Fibroblast of gingiva (primary cell): ENCODE results near the gene SERPINA1.

ENCODE experiments used
- DNase-seq: peaks from one replicate; pipeline ENCODE4 v3.0.0-alpha.2; 2011; ENCODE audit warnings: low read depth

Gene SERPINA1

DNA sequence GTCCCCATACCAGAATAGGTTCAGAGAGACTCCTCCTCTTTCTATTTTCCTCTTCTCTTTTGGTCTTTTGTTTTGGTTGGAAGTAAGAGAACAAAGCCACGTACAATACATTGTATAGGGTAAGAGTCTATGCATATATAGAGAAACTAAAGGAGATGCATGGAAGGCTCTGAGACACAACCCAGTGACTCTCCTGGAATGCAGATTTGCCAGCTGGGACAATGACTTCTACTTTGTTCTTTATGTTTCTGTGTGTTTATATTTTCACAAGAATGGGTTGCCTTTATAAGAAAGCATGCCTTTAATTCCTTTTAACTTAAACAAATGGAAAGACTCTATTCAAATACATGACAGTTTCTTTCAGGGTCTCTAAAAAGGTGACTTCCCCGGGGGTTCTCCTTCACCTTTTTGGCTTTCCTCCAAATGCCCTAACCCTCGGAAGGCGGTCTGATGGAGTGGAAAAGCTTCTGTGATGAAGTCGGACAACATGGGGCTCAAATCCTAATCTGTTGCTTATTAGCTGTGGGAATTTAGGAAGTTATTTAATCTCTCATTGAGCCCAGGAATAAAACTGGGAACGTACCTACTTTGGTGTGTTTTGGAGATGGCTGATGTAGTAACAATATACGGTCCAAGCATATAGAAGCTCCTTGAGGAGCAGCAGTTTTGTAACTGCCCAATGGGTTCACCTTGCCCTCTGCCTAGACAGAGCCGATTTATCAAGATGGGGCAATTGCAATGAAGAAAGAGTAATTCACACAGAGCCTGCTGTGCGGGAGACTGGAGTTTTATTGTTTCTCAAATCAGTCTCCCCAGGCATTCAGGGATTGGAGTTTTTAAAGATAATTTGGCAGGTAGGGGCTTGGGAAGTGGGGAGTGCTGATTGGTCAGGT lies 9.1 kb upstream of the SERPINA1 start:
- DNase-seq, result no peak

DNA sequence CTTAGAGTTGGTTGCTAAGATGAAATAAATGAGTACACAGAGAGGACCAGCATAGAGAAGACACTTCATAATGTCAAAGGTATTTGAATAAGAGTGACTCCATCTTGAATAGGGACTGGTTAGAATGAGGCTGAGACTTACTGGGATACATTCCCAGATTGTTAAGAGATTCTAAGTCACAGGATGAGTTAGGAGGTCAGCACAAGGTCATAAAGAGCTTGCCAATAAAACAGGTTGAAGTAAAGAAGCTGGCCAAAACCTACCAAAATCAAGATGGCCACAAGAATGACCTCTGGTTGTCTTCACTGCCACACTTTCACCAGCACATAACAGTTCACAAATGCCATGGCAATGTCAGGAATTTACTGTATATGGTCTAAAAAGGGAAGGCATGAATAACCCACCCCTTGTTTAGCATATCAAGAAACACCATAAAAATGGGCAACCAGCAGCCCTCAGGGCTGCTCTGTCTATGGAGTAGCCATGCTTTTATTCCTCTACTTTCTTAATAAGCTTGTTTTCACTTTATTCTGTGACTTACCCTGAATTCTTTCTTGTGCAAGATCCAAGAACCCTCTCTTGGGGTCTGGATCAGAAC lies 8.3 kb upstream of the SERPINA1 start:
- no peak for DNase-seq

DNA sequence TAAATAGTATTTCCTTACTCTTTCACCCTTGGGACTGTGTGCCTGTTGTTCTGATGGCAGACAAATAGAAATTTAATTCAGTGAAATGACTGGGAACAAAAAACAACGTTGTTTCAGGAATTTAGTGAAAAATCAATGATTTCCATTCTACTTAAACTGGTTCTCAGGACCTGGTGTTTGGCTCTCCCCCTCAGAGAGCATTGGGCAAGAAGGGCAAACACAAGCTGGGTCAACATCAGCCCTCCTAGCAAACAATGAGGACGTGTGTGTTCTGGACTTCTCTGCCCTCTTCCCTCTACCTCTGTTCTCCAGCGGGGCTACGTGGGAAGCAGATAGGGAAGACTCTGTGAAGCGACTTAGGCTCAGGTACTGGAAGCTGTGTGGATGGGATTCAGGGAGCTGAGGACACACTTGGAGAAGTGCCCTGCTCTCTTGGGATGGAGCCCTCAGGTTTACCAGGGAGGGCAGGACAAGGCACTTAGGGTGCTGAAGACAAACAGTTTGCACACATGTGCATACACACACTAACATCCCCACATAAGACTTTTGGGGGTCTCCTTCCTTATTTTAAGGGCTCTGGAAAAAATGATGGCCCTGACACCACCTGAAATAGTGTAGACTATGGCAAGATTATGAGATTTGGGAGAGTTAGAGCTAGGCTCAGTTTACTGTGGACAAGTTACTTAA lies 7.6 kb upstream of the SERPINA1 start:
- no peak for DNase-seq

DNA sequence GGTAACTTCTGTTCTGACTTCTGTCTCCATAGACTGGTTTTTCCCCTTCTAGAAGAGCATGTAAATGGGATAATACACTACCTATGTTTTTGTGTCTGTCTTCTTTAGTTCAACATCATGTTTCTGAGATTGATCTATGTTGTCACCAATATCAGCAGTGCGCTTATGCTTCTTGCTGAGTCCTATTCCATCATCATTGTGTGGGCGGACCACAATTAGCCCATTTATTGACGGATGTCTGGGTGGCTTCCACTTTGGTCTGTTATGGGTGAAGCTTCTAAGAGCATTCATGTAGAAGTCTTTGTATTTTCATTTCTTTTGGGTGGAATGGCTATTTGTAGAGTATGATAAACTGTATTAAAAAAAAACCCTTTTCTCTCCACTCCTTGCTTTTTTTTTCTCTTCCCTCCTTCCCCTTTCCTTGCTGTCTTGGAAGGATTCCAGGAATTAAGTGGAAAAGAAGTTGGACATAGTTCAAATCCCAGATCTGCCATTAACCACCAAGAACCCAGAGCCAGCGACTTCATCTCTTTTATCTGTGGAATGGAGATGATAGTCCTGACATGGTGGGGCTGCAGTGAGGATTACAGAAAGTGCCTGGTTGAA lies 7.0 kb upstream of the SERPINA1 start:
- DNase-seq, result no peak

GRCh38 chr14:94394581-94395207 lies 6.3 kb upstream of the SERPINA1 start:
- peak; percentile 82 for DNase-seq

GRCh38 chr14:94394025-94394493 lies 5.7 kb upstream of the SERPINA1 start:
- DNase-seq, result no peak

DNA sequence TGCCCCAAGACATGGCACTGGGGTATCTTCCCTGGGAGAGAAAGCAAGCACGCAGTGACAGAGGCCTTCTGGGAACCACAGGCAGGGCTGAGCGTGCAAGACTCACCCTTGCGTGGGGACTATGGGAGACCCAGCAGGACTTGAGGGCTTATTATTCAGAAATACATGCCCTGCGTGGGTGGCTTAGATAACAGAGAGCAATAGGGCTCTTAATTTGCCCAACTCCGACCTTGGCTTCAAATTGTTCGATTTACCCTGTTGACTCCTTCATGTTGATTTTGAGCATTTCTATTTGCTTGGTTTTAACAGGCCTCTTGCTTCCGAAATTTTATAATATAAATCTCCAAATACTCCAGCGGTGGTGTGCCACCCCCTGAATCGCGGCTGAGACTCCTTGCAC lies 5.1 kb upstream of the SERPINA1 start:
- DNase-seq, result no peak

DNA sequence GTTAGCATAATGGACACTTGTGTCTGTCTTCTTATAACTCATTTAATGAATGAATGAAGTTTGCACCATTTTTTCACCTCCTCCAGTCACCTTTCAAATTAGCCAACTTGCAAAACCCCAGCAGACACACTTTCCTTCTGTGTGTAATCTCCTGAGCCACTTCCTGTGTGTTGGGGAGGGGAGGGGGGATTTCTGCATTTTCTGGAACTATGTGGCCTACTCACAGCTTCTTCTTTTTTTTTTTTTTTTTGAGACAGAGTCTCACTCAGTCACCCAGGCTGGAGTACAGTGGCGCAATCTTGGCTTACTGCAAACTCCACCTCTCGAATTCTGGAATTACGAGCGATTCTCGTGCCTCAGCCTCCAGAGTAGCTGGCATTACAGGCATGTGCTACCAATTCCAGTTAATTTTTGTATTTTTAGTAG lies 4.1 kb upstream of the SERPINA1 start:
- DNase-seq, result peak; percentile 72

DNA sequence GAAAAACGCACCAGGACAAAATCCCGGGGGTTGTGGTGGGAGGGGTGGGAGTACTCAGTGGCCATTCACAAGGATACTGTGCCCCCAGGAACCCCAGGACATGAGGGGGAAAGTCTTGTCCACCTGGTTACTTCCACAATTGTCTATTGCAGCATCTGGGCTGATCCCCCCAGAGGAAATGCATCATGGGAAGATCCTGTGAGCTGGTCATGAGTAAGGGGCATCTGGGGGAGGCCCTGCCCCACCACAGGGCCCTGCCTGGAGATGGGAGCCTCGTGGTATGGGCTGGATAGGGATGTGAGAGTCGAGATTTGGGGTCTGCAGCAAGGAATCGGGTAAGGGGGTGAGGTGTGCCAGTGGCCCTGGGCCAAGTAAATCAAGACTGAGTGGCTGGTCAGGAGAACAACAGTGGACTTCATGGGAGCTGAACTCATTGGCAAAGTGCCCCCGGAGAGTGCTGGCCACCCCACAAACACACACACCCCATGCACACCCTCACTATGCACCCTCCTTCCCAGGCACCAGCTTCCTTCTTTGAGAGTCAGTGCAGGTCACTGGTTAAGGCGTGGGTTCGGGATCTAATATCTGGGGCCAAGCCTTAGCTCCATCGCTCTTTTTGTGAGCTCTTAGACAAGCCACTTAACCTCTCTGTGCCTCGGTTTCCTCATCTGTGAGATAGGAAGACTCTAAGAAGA lies 3.0 kb upstream of the SERPINA1 start:
- DNase-seq, result no peak

- no peak for DNase-seq
Measured at GRCh38 chr14:94390372-94391086, 2.1 kb upstream of the SERPINA1 start.

- DNase-seq, result no peak
Measured at GRCh38 chr14:94389731-94390371, 1.4 kb upstream of the SERPINA1 start.

DNA sequence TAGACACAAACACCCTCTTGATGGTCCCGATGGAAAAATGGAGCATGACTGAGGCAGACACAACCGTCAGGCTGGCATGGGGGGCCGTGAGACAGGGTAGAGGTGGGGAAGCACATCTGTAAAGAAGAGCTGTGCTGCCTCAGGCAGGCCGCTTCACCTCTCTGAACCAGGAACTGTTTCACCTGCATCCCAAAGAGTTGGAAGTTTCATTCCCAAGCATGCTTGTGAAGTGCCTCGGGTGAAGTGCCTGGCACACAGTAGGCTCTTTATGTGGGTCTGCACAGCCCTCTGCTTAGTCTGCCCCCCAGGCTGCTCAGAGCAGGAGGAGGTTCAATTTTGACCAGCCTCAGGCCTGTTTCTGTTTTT lies 685 bp upstream of the SERPINA1 start:
- no peak for DNase-seq

DNA sequence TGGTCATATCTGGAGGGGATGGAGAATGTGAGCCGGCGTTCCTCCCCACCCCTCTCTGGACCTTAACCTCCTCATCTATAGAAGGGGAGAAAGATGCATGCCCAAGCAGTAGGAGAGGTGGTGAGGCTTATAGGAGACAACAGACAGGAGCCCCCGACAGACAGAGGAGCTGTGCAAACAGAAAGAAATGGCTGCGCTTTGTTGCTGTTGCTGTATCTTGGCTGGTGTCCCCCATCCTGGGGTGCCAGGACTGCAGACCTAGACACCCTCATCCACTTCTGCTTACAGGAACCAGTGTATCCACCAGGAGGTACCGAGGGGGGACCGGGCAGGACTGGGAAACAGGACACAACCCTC lies 397 bp downstream of the SERPINA1 start:
- DNase-seq, result no peak

DNA sequence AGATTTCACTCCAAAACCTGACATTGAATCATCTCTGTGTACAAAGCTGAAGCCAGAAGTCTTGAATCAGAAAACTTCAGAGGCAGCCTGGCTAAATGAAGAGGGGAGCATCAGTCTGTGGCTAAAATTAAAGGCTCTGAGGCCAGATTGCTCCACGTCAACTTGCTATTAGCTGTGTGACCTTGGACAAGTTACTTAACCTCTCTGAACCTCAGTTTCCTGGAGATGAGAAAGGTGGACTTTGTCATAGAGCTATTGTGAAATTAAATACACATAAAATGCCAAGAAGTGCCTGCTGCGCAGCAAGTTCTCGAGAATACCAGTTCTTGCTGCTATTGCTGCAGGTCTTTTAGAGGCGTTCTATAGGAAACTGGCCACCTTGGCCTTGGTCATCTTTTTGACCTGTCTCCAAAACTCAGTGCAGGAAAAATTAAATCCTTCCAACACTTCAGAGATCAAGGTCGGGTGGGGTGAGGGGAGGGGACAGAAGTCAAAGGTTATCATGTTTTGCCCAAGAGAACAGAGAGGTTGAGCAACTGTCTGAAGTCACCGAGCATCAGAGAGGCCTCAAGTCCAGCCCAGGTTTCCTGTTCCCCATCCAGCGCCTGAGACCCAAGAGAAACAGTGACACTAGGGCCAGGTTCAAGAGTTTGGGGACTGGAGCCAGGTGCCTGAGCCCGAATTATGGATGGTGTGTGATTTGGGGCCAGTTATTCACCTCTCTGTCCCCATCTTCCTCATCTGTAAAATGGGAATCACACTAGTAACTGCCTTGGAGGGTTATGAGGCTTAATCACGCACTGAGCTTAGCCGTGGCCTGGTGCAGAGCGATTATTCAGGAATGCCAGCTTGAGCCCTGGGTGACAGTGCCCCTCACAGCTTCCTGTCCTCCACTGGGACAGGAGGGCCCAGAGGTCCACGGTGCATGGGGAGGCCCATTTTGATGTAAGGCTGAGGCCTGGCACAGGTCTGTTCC lies 1.1 kb downstream of the SERPINA1 start:
- no peak for DNase-seq

GRCh38 chr14:94386085-94387031 lies 2.0 kb downstream of the SERPINA1 start:
- DNase-seq, result no peak

DNA sequence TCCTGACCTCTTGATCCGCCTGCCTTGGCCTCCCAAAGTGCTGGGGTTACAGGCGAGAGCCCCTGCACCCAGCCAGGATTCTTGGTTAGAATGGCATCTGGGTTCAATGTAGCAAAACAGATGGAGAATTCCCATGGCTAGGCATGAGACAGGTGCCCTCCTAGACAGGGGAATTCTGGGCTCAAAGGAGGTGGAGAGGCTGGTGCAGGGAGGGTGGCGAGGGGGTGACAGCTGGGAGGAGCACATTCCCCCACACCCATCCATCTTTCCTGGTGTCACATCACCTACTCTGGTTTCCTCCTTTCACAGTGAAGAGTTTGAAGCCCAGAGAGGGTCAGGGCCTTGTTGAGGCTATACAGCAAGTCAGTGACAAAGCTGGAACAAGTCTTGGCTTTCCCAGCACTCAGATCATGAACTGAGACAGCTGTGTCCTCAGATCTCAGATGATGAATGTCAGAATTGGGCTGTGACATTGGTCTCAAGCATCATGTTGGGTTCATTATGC lies 2.8 kb downstream of the SERPINA1 start:
- no peak for DNase-seq

GRCh38 chr14:94384342-94384741 lies 4.1 kb downstream of the SERPINA1 start:
- DNase-seq, result no peak

DNA sequence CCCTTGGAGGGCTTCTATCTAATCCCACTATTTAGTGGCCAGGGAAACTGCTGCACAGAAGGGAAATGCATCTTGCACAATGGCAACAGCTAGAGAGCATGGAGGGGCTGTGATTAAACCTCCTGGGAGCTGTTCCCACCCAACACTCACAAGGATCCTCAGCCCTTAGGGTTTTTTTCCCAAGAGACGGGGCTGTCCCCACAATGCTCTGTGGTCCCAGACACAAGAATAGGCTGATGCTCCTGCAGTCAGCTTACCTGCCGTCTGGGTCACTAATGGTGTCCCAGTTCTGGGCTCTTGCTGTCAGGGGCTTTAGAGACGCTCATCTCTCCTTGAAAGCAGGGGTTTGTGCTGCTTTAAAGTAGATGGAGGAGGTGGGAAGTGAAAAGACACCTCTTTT lies 4.6 kb downstream of the SERPINA1 start:
- no peak for DNase-seq
